ENCODE measurements around the gene RLN3.

GRCh38 chr19:14015524-14016035 lies 12.4 kb upstream of the RLN3 start:
- TF ChIP-seq CTCF (IDR thresholded peaks at IDR 0.05): no peak
- TF ChIP-seq POLR2A (IDR thresholded peaks at IDR 0.05): no peak

All from body of pancreas (tissue), 4 donors.